NK-92 (cell line): ENCODE measurements around the gene TCTN1.
"Not testable (repeated sequence)": the region's sequence is repeated elsewhere in the genome, so short reads cannot be mapped to it uniquely, and the experiment has no call there.

ENCODE experiments used
- DNase-seq: peaks from one replicate; lab custom pipeline; 2025; ENCODE audit not compliant: unreplicated experiment; lab: John Stamatoyannopoulos, UW

Gene TCTN1

GRCh38 chr12:110637869-110638441, 24.0 kb downstream of the TCTN1 start:
- no peak for DNase-seq

GRCh38 chr12:110638796-110639195, 24.9 kb downstream of the TCTN1 start:
- DNase-seq, result no peak

GRCh38 chr12:110639336-110640141, 25.6 kb downstream of the TCTN1 start:
- DNase-seq, result no peak

- DNase-seq, result no peak
Measured at GRCh38 chr12:110640275-110641025, 26.5 kb downstream of the TCTN1 start.

- no peak for DNase-seq
Measured at GRCh38 chr12:110641521-110641920, 27.6 kb downstream of the TCTN1 start.

GRCh38 chr12:110647631-110648040, 33.7 kb downstream of the TCTN1 start:
- no peak for DNase-seq

GRCh38 chr12:110649341-110649847, 35.5 kb downstream of the TCTN1 start:
- DNase-seq, result no peak

- DNase-seq, result not testable (repeated sequence)
Measured at GRCh38 chr12:110654238-110654637, 40.3 kb downstream of the TCTN1 start.

- DNase-seq, result no peak
Measured at GRCh38 chr12:110656071-110656655, 42.2 kb downstream of the TCTN1 start.

- DNase-seq, result no peak
Measured at GRCh38 chr12:110657747-110658146, 43.8 kb downstream of the TCTN1 start.

GRCh38 chr12:110658242-110658641, 44.3 kb downstream of the TCTN1 start:
- no peak for DNase-seq

- no peak for DNase-seq
Measured at GRCh38 chr12:110658878-110659277, 44.9 kb downstream of the TCTN1 start.

- DNase-seq, result no peak
Measured at GRCh38 chr12:110661337-110661972, 47.5 kb downstream of the TCTN1 start.

GRCh38 chr12:110666892-110667291, 53.0 kb downstream of the TCTN1 start:
- DNase-seq, result no peak

- DNase-seq, result no peak
Measured at GRCh38 chr12:110667671-110668070, 53.7 kb downstream of the TCTN1 start.

GRCh38 chr12:110668480-110669192, 54.7 kb downstream of the TCTN1 start:
- no peak for DNase-seq

GRCh38 chr12:110669193-110669502, 55.2 kb downstream of the TCTN1 start:
- no peak for DNase-seq

- DNase-seq, result no peak
Measured at GRCh38 chr12:110670161-110670701, 56.3 kb downstream of the TCTN1 start.

- DNase-seq, result no peak
Measured at GRCh38 chr12:110676171-110676570, 62.2 kb downstream of the TCTN1 start.
